Stimulated activated CD4-positive, alpha-beta T cell treated with anti-CD3 and anti-CD28 coated beads, Interleukin-4, amount 100 ng/mL, for 24 hours (primary cell): ENCODE results near the gene ICA1L.
"Not testable (repeated sequence)": the region's sequence is repeated elsewhere in the genome, so short reads cannot be mapped to it uniquely, and the experiment has no call there.

ENCODE experiments used
- DNase-seq: peaks from one replicate; pipeline ENCODE4 v3.0.0-alpha.2; 2020

ICA1L gene

GRCh38 chr2:202847693-202848524 lies 23.7 kb downstream of the ICA1L start:
- DNase-seq, result no peak

GRCh38 chr2:202844656-202845055 lies 26.9 kb downstream of the ICA1L start:
- DNase-seq, result no peak

GRCh38 chr2:202842690-202843089 lies 28.9 kb downstream of the ICA1L start:
- no peak for DNase-seq

- DNase-seq, result no peak
Observed at GRCh38 chr2:202841090-202841867, 30.3 kb downstream of the ICA1L start.

- peak; percentile 40 for DNase-seq
Observed at GRCh38 chr2:202831242-202832220, 40.0 kb downstream of the ICA1L start.

- DNase-seq, result no peak
Observed at GRCh38 chr2:202824901-202825300, 46.7 kb downstream of the ICA1L start.

GRCh38 chr2:202822411-202822810 lies 49.2 kb downstream of the ICA1L start:
- DNase-seq, result no peak

GRCh38 chr2:202821206-202822160 lies 50.1 kb downstream of the ICA1L start:
- no peak for DNase-seq

- DNase-seq, result no peak
Observed at GRCh38 chr2:202818321-202818720, 53.2 kb downstream of the ICA1L start.

GRCh38 chr2:202817771-202818170 lies 53.8 kb downstream of the ICA1L start:
- DNase-seq, result no peak

GRCh38 chr2:202815548-202816360 lies 55.8 kb downstream of the ICA1L start:
- DNase-seq, result no peak

GRCh38 chr2:202814226-202814625 lies 57.3 kb downstream of the ICA1L start:
- no peak for DNase-seq

GRCh38 chr2:202813387-202813786 lies 58.2 kb downstream of the ICA1L start:
- DNase-seq, result no peak

- no peak for DNase-seq
Observed at GRCh38 chr2:202808754-202809153, 62.8 kb downstream of the ICA1L start.

- not testable (repeated sequence) for DNase-seq
Observed at GRCh38 chr2:202807431-202808138, 64.0 kb downstream of the ICA1L start.

- DNase-seq, result not testable (repeated sequence)
Observed at GRCh38 chr2:202805911-202806310, 65.7 kb downstream of the ICA1L start.

- no peak for DNase-seq
Observed at GRCh38 chr2:202797944-202798343, 73.6 kb downstream of the ICA1L start.

GRCh38 chr2:202790676-202791075 lies 80.9 kb downstream of the ICA1L start:
- no peak for DNase-seq

GRCh38 chr2:202786842-202787241 lies 84.7 kb downstream of the ICA1L start:
- DNase-seq, result no peak

- no peak for DNase-seq
Observed at GRCh38 chr2:202782940-202783558, 88.5 kb downstream of the ICA1L start.
